Inferior parietal cortex (tissue), 1 donor: ENCODE results near the gene COBL.

Experiments used
- DNase-seq: peaks from one replicate; pipeline ENCODE4 v3.0.0-alpha.2; 2016; ENCODE audit errors: extremely low spot score

The COBL gene

GRCh38 chr7:51121931-51122425 is 194.6 kb downstream of the COBL start:
- no peak for DNase-seq

DNA sequence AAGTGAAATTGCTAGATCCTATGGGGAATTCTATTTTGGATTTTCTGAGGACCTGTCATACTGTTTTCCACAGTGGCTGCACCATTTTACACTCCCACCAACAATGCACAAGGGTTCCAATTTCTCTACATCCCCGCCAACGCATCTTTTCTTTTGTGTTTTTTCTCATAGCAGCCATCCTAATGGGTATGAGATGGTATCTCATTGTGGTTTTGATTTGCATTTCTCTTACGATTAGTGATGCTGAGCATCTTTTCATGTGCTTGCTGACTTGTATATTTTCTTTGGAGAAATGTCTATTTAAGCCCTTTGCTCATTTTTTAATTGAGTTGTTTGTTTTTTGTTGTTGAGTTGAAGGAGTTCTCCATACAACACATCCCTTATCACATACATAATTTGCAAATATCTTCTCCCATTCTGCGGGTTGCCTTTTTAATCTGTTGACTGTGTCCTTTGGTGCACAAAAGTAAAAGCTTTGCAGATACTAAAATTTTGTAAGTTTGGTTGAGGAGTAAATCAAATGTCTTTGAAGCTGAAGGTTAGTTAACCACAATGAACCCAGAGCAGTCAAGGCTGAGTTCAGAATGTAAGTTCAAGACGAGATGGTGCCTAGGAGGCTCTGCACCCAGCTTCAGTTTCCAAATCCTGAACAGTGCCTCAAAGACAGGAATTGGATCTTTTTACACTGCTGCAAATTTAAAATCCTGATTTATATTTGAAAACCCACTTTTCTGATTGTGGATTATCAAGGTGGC is 195.4 kb downstream of the COBL start:
- no peak for DNase-seq

DNA sequence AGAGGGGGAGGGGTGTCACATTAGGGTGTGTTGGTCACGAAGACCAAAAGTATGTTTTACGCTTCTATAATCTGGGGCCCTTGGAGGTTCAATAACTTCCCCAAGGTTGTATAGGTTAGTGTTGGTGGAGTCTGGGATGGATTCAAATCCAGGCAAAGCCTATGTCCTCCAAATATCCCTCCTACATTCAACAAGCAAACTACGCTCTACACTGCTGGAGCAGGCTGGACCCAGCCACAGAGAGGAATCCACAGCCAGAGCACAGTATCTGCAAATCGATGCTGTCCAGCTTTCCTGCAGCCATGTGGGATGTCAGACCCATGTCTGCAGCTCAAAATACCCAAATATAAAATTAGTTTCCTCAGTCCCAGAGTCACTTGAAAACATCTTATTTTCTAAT is 198.0 kb downstream of the COBL start:
- DNase-seq: no peak

GRCh38 chr7:51114501-51114900 is 202.1 kb downstream of the COBL start:
- no peak for DNase-seq

DNA sequence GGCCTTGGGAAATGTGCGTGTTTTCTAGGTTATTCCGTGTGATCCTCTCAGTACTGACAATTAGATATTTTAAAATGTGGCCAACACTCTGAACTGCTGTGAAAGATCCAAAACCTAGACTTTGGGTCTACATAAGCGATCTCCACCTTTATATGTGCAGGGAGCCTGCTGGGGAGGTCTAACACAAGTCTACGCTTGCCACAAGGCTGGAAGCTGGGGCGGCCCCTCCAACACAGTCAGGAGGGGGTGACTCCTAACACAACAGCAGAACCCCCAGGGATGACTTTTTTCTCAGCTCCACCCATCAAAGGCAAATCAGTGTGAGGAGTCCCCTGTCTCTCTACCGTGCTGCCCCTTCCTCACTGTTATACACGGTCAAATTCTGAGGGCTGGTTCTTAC is 202.6 kb downstream of the COBL start:
- DNase-seq: no peak

DNA sequence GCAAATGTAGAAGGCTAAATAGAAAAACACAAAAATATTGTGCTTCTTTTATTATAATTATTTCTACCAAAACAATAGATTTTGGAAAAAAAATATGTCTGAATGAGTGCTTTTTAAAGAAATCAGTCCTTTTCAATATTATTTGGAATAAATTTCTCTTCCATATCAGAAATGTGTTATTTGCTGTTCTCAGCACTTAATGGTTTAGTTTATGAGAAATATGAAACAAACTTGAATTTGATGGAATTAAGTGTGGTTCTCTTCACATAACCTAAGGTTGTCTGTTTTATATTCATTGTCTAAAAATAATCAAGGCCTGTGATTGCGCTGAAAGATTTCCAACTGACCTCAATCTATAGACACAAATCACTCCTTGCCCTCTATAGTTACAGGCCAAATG is 203.0 kb downstream of the COBL start:
- DNase-seq: no peak

GRCh38 chr7:51111241-51111940 is 205.2 kb downstream of the COBL start:
- no peak for DNase-seq

DNA sequence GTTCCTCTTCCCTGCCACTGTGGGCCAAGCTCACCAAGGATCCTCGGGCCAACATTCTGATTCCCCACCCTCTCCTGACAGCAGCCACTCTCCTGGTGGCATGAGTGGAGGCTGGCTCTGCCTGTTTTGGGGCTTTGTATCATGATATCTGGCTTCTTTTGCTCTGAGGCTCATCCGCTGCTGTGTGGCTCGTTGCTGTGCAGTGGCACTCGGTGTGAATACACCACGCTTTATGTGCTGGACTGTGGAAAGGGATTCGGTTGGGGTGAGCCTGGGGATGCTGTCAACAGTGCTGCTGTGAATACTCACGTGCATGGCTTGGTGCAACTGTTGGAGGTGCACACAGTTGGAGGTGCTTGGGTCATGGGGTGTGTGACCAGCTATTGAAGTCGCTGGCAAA is 208.5 kb downstream of the COBL start:
- no peak for DNase-seq

DNA sequence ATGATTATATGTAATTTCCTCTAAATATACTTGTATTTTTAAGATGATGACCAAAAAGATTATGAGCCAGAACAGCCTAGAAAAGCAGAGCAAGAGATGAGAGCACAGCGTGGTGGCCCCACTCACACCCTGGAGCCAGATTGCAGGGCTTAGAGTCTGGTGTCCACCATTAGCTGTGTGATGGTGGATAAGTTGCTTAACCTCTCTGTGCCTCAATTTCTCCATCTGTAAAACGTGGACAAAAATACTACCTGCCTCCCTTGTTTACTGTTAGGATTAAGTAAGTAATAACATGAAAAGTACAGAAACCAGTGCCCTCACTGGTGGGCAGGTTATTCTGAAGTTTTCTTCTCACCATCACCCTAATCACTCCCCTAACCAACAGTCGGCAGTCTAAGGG is 212.3 kb downstream of the COBL start:
- DNase-seq: no peak

- DNase-seq: no peak
Observed at GRCh38 chr7:51103718-51104117, 212.9 kb downstream of the COBL start.

GRCh38 chr7:51102828-51103227 is 213.8 kb downstream of the COBL start:
- no peak for DNase-seq

- DNase-seq: no peak
Observed at GRCh38 chr7:51101111-51101757, 215.4 kb downstream of the COBL start.

DNA sequence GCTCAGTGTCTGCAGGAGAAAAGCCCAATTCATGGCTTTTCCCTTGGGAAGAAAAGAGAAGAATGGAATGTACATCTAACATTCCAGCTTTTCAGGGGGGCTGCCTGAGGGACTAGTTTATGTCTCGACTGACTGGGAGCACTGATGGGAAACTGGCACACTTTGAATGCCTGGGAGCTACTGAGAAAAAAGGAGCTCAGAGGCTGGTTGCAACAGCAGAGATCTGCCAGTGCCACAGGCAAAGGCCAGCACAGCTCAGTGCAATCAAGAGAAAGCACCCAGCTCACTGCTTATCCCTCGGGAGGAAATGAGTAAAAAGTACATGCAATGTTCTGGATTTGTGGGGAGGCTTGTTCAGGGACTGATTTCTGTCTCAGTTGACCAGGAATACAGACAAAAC is 226.2 kb downstream of the COBL start:
- no peak for DNase-seq

DNA sequence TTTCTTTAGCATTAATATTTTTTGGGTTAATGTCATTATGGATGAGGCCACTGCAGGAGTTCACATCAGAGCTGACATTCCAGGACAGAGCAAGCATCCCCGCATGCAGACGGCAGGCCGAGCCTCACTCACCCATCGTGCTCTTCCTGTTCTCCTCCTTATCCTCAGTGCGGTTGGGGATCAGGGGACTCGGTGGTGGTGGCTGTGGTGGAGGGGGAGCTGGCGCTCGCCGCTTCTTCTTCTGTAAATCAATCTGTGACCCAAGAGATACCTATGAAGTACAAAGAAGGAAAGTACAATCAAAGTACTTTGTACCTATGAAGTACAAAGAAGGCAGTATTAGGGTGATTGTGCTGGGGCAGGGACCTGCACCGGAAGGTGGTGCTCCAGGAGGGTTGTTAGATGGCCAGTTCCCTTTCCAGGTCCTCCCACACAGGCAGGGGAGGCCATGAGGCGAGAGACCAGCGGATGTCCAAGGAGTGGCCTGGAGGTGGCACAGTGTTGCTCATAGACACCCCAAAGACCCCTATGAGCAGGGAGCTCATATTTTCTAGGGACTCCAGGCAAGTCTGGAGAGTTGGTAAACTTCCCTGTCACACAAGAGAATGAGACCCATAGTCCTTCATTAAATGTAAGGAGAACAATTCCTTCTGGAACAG is 231.4 kb downstream of the COBL start:
- DNase-seq: no peak

DNA sequence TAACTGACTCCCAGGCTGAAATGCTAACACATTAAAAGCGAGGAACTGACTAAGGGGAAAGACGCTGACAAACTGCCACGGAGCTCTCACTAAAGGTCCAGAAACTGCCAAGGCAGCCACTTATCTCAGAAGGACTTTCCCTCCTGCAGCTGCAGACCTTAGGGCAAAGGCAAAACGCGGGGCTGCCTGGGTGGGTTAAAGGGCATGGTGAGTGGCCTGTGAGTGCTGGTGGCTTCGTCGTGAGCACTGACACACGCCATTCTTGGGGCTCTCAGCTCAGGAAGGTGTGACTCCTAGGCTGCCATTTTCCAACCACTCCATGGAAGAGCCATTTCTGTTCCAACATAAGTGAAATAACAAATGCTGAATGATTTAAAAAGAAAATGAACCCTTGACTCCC is 232.5 kb downstream of the COBL start:
- no peak for DNase-seq

- DNase-seq: no peak
Observed at GRCh38 chr7:51082940-51083533, 233.6 kb downstream of the COBL start.

DNA sequence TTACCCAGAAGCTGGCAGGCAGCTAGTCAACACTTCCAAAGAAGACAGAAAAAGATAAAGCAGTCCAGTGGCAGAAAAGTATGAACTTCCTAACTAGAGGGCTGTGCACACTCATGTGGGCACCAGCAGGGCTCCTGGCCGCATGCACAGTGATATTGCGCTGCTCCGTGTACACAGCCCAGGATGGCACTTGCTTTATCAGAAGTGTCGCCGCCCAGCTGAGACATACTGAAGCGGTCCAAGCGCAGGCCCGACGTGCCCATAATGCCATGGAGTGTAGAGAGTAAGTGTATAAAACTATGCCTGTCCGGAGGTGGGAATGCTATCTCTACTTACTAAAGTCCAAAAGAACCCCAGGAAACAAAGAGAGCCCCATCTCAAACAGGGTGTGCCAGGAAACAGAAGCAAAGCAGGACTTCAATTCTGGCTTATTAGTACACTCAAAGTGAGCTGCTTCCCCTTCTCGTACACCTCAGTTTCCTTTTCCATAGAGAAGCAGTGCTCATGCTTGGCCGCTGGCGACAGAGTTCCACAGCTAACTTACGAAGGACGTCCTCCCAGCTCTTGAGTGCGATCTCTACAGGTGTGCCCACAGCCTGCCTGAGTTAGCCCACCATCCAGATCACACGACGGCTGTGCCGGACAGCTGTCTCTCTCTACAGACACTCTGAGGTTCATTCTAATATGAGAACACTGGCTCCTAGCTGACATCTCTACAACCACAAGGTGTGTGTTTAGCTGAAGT is 234.3 kb downstream of the COBL start:
- DNase-seq: no peak

DNA sequence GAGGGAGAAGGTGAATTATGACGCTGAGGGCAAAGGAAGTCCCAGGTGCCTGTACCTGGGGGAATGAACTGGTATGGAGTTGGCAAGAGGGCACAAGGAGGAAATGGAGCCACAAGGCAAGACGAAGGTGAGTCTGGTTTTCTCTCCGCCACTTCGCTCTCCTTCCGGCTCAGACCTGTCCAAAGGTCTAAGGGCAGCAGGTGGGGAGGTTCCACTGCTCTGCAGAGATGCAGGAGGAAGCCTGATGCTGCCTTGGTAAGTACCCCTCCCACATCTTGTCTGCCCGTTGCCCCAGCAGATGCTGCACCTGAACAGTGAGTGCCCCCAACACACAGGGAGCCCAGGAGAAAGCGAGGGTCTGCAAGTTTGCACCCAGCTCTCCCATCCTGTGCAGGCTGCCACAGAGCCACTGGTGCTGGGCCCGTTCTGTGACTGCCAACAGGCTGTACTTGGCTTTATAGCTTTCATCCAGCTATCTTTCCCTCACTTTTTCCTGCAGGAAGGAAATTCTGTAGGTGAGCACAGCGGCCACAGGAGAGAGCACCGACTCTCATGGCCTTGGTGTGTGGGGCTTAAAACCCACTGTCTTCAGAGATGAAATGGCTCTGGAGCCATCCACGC is 235.2 kb downstream of the COBL start:
- no peak for DNase-seq

DNA sequence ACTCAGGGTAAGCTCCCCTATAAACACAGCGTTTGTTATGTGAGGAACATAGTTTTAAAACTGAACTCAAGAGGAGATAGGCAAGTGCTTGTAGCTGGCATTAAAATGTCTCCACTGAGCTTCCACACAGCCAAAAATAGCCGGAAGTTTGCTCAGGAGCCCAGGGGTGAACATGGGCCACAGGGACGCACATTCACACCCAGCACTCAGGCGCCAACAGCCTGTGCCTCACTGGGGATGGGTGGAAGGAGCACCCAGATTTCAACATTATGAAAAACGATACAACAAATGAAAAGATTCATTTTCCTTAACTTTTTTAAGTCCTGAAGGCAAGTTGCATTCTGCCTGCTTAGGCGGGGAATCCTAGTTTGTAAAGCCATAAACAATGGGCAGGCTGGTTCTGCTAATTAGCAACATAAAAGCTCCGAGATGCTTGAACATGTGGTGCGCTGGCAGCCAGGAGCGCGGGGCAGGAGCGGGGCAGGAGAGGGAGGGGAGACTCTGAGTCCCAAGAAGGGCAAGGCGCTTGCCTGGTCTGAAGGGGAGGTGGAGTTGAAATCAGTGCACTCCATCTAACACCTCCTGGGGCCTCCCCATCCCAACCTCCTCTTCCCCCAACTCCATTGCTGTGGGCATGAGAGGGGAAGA is 235.9 kb downstream of the COBL start:
- DNase-seq: no peak

- DNase-seq: no peak
Observed at GRCh38 chr7:51080216-51080615, 236.4 kb downstream of the COBL start.
